AG10803 (cell line): ENCODE measurements around the gene RPS6KA5.

Experiments used
- DNase-seq: peaks from one replicate; pipeline ENCODE4 v3.0.0; 2010; ENCODE audit warnings: low read depth
- H3K4me3 ChIP-seq: 2 replicates; pipeline ENCODE4 v1.5.1; 2011; ENCODE audit warnings: mild to moderate bottlenecking, low read length, control low read depth
- TF ChIP-seq, protein P1 (sequence below): conservative IDR thresholded peaks from 2 replicates; pipeline ENCODE4 v1.5.1; 2011; ENCODE audit warnings: mild to moderate bottlenecking, low read length, control low read depth, inconsistent platforms

The RPS6KA5 gene

GRCh38 chr14:91065266-91065665 is 4.8 kb upstream of the RPS6KA5 start:
- TF ChIP-seq, protein P1, sequence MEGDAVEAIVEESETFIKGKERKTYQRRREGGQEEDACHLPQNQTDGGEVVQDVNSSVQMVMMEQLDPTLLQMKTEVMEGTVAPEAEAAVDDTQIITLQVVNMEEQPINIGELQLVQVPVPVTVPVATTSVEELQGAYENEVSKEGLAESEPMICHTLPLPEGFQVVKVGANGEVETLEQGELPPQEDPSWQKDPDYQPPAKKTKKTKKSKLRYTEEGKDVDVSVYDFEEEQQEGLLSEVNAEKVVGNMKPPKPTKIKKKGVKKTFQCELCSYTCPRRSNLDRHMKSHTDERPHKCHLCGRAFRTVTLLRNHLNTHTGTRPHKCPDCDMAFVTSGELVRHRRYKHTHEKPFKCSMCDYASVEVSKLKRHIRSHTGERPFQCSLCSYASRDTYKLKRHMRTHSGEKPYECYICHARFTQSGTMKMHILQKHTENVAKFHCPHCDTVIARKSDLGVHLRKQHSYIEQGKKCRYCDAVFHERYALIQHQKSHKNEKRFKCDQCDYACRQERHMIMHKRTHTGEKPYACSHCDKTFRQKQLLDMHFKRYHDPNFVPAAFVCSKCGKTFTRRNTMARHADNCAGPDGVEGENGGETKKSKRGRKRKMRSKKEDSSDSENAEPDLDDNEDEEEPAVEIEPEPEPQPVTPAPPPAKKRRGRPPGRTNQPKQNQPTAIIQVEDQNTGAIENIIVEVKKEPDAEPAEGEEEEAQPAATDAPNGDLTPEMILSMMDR, result no peak
- no peak overlapping the region for H3K4me3 ChIP-seq
- DNase-seq, result no peak

DNA sequence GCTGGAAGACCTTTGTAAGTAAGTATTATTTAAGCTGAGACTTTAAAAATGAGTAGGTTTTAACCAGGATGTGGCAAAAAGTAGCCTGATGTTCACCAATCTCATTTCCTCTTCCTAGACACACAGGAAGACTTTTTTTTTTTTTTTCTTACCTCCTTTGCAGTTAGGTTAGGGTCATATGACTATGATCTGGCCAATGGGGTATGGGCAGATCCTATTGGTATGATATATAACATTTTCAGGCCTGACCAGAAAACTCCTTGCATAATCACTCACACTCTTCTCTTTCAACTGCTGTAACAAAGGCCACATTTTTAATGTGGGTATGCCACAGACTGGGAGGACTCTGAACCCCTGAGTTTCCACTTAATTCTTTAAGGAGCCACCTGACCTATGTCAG is 2.7 kb upstream of the RPS6KA5 start:
- TF ChIP-seq, protein P1, result no peak
- DNase-seq, result no peak
- no peak overlapping the region for H3K4me3 ChIP-seq

DNA sequence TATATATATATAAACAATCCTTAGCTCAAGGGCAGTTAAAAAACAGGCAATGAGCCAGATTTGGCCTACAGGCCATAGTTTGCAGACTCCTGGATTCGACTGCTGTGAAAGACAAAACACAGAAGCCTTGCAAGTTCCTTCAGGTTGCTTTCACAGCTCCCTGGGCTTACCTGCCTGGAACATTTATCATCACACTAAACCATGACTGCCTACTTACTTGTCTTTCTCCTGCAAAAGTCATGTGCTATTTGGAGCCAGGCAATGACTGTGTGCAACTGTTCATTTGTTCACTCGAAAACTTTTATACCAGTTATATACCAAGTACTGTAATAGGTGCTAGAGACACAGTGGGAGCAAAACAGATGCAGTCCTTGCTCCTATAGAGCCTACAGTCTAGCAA is 2.2 kb upstream of the RPS6KA5 start:
- TF ChIP-seq, protein P1, result no peak
- H3K4me3 ChIP-seq, result no peak overlapping the region
- no peak for DNase-seq

- DNase-seq, result no peak
- TF ChIP-seq, protein P1, result no peak
- peak overlapping the region; percentile 70 for H3K4me3 ChIP-seq
Measured at GRCh38 chr14:91061056-91061887, 831 bp upstream of the RPS6KA5 start.

DNA sequence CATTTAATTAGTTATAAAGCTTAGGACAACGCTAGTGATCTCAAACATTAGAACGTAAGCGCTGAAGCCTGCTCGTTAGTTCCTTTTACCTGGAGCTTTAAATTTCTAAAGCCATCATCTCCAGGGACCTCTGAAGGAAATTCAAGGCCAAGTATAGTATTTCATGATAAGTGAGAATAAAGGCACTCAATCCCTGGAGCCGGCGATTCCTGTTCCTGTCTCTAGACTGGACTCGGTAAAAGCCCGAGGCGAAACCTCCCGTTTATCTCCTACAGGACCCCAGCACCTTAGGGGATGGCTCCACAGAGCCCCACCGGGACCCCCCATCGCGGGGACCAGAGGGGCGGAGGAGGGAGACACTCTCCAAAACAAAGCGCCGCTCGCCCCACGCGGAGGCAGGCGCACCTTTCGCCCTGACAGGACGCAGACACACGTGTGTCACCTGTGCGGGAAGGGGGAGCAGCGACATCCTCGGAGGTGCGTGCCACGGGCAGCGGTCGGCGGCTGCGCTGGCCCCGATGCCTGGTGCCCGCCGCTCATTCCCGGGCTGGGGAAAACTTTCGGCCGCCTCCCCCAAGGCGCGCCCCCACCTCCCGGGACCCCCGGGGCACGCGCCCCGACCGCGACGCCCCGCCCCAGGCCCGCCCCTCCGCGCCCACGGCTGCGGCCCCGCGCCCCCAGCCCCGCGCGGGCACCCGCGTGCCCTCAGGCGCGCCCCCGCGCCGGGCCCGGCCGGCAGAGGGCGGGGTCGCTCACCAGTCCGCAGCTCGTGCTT is 678 bp downstream of the RPS6KA5 start:
- TF ChIP-seq, protein P1, result no peak
- no peak for DNase-seq
- peak overlapping the region; percentile 82 for H3K4me3 ChIP-seq

GRCh38 chr14:91058042-91058581 is 2.3 kb downstream of the RPS6KA5 start:
- no peak overlapping the region for H3K4me3 ChIP-seq
- TF ChIP-seq, protein P1, result no peak
- peak; percentile 61 for DNase-seq
